ENCODE measurements around the gene ADGRG3. TPM values are rescaled to one million over a fixed set of nuclear protein-coding genes. Genes with fewer than 3 reads are reported as not detected.

The ADGRG3 gene
- total and polyA plus RNA-seq, 12 donors: 0.14 to 2.0 (median 0.45) TPM; not detected in 4

DNA sequence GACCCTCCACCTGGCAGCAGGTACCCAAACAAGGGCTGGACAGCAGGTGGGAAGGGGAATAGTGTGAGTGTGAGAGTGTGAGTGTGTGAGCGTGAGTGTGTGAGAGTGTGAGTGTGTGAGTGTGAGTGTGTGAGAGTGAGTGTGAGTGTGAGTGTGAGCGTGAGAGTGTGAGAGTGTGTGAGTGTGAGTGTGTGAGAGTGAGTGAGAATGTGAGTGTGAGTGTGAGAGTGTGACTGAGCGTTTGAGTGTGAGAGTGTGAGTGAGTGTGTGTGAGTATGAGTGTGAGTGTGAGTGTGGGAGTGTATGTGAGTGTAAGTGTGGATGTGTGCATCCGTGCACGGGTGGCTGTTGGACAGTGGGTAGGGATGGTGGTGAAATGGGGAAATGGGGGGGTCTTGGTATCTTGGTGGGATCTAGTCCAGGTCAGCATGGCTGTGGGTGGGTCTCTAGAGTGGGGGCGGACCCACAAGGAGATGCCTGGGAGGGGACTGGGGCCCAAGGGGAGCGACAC, 39.3 kb upstream of the ADGRG3 start:
- H3K27ac ChIP-seq: peak overlapping the region in 2 of 5 donors; percentile 72 to 89
- H3K4me3 ChIP-seq: peak overlapping the region in 1 of 4 donors; percentile 52
- peak in 1 of 7 donors; percentile 24 for DNase-seq
- peaks cover 14 to 30% of the 10 kb centered on the region in 2 donors for H3K4me1 ChIP-seq (replicated peaks in 1 of 2)
- no peaks in the 10 kb centered on the region for H3K36me3 ChIP-seq (replicated peaks in 1 of 2)
- intact Hi-C loops (cut with DNase I): no loop called here
- WGBS, 4 donors: 39 to 57% (median 53%) methylated on average over 6 to 7 of the region's 7 CpGs
- no peak for TF ChIP-seq POLR2A (IDR thresholded peaks at IDR 0.05)
- TF ChIP-seq, protein P1, sequence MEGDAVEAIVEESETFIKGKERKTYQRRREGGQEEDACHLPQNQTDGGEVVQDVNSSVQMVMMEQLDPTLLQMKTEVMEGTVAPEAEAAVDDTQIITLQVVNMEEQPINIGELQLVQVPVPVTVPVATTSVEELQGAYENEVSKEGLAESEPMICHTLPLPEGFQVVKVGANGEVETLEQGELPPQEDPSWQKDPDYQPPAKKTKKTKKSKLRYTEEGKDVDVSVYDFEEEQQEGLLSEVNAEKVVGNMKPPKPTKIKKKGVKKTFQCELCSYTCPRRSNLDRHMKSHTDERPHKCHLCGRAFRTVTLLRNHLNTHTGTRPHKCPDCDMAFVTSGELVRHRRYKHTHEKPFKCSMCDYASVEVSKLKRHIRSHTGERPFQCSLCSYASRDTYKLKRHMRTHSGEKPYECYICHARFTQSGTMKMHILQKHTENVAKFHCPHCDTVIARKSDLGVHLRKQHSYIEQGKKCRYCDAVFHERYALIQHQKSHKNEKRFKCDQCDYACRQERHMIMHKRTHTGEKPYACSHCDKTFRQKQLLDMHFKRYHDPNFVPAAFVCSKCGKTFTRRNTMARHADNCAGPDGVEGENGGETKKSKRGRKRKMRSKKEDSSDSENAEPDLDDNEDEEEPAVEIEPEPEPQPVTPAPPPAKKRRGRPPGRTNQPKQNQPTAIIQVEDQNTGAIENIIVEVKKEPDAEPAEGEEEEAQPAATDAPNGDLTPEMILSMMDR (IDR thresholded peaks at IDR 0.05): no peak
- H3K9me3 ChIP-seq (replicated peaks in 1 of 3): no peaks in the 10 kb centered on the region
- no peaks in the 10 kb centered on the region for H3K27me3 ChIP-seq

DNA sequence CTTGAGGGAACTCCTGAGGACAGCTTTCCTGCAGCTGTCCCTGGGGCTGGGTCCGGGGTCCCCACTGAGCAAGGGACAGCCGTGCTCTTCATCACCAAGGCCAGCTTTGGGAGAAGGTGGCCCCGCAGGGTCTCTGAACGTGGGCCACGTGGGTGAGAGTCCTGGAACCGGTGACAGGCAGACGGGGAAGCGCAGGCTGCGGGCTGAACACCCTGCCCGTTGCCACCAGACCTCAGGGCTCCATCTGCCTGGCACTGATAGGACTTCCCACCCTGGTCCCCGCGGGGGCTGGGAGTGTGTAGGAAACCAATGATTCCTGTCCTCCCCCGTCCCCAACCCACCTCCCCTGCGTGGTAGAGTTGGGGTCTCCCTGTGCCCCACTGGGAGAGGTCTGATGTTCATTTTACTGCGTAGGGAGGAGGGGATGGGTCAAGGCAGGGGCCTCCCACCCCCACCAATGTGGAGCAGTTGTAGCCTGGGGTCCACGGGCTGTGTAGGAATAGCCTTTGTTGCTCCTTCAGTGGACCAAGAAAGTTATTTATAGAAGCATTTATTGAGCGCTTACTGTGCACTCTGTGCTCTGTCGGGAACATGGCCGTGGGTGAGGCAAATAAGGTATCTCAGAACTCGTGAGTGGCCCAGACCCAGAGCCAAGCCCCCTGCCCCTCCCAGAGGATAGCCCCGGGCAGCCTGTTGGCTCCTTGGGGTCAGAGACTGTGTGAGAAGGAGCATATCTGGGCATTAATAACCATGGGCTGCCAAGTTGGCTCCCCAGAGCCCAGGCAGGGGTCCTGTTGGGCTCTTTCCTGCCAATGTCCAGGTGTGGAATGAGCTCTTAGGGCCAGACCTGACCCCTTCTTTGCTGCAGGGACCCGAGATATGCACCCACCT, 38.3 kb upstream of the ADGRG3 start:
- Histone ChIP-seq H3K9me3 (replicated peaks in 1 of 3) (no peaks in the 10 kb centered on the region), H3K4me1 (replicated peaks in 1 of 2) (peaks cover 11 to 25% of the 10 kb centered on the region in 2 donors), H3K27ac (peak overlapping the region in 2 of 5 donors; percentile 21 to 89), H3K4me3 (peak overlapping the region in 1 of 4 donors; percentile 52), H3K27me3 (no peaks in the 10 kb centered on the region), H3K36me3 (replicated peaks in 1 of 2) (no peaks in the 10 kb centered on the region)
- WGBS, 4 donors: 59 to 67% (median 63%) methylated on average over 5 to 22 of the region's 22 CpGs
- peak in 1 of 7 donors; percentile 24 for DNase-seq
- intact Hi-C loops (cut with DNase I): no loop called here
- TF ChIP-seq, protein P1 (IDR thresholded peaks at IDR 0.05): no peak

DNA sequence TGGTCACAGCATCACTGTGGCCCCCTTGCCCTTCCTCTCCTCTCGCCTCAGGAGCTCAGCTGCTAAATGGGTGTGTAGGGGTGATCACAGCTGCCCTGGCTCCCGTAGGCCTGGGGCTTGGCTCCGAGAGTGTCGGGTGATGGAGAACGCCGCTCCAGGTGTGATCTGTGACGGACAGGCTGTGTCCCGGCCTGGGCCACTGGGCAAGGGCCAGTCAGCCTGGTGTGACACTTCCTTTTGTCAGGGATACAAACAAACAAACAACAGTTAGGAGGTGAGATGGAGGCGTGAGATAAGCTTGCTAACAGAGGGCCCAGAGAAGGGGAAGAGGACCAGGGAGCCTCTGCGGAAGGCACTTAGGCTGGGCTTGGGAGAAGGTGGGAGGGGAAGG, 37.7 kb upstream of the ADGRG3 start:
- no peaks in the 10 kb centered on the region for H3K9me3 ChIP-seq (replicated peaks in 1 of 3)
- DNase-seq: no peak
- H3K27ac ChIP-seq: peak overlapping the region in 2 of 5 donors; percentile 21 to 89
- 69 to 77% (median 75%) methylated on average over 5 to 10 of the region's 10 CpGs for WGBS, 4 donors
- H3K4me1 ChIP-seq (replicated peaks in 1 of 2): peaks cover 11 to 26% of the 10 kb centered on the region in 2 donors
- no peaks in the 10 kb centered on the region for H3K36me3 ChIP-seq (replicated peaks in 1 of 2)
- TF ChIP-seq, protein P1 (IDR thresholded peaks at IDR 0.05): no peak
- no peak for TF ChIP-seq POLR2A (IDR thresholded peaks at IDR 0.05)
- intact Hi-C loops (cut with DNase I): no loop called here
- no peaks in the 10 kb centered on the region for H3K27me3 ChIP-seq
- H3K4me3 ChIP-seq: peak overlapping the region in 1 of 4 donors; percentile 52

DNA sequence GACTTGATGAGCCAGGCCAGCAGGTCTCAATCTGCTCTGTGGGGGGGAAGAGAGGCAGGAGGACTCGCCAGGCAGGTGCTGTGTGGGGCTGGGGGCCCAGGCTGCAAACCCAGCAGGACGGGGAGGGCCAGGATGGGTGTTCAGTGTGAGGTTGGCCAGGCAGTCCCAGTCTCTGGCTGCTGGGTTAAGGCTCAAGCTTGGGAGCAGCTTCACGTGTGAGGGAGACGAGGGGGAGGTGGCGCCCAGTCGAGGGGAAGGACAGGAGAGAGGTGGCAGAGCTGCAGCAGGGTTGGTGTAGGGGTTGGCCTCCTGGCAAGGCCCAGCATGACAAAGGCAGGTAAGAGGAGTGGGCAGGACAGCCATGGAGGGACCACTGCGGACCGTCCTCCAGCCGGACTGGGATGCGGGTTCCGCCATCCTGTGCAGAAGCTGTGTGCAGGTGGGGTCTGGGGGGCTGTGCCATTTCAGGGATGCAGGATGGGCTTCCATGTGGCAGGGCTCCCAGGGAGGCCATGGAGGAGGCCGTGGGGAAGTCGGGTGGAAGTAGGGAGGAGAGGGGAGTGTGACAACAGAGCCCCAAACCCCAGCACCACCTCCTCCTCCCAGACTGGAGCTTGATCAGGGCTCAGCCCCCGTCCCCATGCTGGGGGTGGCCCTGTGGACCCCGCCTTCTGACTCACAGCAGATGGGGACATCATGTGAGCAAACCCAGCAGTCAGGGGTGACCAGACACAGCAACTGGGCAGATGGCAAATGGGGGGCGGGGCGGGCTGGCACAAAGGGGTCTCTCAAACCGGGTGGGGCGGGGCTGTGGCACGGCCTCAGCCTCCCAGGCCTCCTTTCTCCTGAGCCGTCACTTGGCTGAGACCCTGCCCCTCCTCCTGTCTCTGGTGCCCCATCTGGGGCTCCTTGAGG, 36.9 kb upstream of the ADGRG3 start:
- no peaks in the 10 kb centered on the region for H3K27me3 ChIP-seq
- H3K36me3 ChIP-seq (replicated peaks in 1 of 2): no peaks in the 10 kb centered on the region
- peak overlapping the region in 1 of 5 donors; percentile 43 for H3K27ac ChIP-seq
- no peak for DNase-seq
- 80 to 84% (median 81%) methylated on average over 17 to 21 of the region's 21 CpGs for WGBS, 4 donors
- peaks cover 11 to 32% of the 10 kb centered on the region in 2 donors for H3K4me1 ChIP-seq (replicated peaks in 1 of 2)
- H3K4me3 ChIP-seq: no peak overlapping the region
- intact Hi-C loops (cut with DNase I): no loop called here
- no peak for TF ChIP-seq POLR2A (IDR thresholded peaks at IDR 0.05)
- TF ChIP-seq, protein P1 (IDR thresholded peaks at IDR 0.05): no peak
- no peaks in the 10 kb centered on the region for H3K9me3 ChIP-seq (replicated peaks in 1 of 3)

Measured in adrenal gland (tissue), 12 donors.